Activated CD4-positive, alpha-beta T cell treated with anti-CD3 and anti-CD28 coated beads, Interleukin-2, amount 50 U/mL, for 48 hours (primary cell): Measurements from ENCODE around the gene CEP72.
"Not testable (repeated sequence)": the region's sequence is repeated elsewhere in the genome, so short reads cannot be mapped to it uniquely, and the experiment has no call there.

Experiments
- DNase-seq, 2 experiments: peaks; one replicate each; pipeline ENCODE4 v3.0.0-alpha.2; 2020

Gene CEP72

DNA sequence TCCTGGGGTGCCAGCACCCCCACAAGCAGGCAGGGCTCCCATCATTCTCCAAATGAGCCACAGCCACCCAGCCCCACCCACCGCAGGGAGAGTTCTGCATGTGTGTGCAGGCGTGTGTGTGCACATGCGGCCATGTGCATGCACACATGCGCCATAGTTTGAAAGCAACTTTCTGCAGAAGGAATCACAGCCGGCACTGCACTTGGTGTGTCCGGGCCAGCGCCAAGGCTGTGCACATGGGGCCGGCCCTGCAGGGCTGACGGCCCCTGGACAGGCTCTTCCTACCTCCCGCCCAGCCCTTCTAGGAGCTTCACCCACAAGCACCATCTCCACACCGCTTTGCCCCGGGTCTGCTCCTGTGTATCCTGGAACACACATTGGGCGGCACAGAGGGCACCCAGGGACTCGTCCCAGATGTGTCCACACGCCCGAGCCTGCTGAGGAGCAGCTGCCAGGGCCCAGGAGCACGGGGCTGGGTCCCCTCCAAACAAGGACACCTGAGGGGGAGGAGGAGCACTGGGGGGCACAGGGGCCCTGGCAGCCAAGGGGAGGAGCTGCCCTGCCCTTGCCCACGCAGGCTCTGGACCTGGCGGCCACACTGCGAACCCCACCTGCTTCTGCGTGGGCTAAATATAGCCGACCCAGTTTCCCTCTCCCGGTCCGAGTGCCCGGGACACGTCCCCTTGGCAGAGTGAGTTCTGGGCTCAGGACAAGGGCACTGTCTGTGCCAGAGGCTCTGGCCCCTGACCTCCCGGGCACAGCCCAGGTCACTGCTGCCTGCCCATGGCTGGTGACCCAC is 61.9 kb downstream of the CEP72 start:
- no peak for DNase-seq

DNA sequence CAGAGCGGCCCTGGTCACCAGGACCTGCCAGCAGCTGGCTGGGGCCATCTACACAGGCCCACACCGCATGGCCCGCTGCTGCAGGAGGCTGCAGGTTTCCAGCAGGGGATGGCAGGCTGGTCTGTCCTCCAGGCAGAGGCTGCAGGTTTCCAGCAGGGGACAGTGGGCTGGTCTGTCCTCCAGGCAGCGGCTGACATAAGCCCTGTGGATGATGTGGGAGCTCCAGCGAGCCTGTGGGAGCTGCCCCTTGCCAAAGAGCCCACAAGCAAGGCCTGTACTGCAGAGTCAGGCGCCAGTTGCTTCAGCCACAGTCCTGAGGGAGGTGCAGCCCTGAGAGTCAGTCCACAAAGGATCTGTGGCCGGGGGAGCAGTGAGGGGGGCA is 62.5 kb downstream of the CEP72 start:
- DNase-seq = no peak

DNA sequence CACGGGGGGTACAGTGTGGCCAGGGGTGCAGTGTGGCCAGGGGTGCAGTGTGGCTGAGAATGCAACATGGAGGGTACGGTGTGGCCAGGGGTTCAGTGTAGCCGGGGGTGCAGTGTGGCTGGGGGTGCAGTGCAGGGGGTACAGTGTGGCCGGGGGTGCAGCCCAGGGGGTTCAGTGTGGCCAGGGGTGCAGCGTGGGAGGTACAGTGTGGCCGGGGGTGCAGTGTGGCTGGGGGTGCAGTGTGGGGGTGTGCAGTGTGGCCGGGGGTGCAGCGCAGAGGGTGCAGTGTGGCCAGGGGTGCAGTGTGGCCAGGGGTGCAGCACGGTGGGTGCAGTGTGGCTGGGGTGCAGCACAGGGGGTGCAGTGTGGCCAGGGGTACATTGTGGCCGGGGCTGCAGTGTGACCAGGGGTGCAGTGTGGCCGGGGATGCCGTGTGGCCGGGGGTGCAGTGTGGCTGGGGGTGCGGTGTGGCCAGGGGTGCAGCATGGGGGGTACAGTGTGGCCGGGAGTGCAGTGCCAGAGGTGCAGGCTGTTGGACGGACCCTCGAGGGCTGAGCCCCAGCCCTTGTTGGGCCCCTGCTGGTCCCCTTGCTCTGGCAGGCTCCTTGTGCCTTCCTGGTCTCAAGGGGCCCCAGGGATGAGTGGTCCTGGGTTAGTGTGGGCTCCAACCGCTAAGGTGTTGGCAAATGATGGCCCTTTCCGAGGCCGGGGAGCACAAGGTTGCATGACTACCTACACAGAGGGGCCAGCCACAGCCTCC is 63.2 kb downstream of the CEP72 start:
- DNase-seq = no peak

DNA sequence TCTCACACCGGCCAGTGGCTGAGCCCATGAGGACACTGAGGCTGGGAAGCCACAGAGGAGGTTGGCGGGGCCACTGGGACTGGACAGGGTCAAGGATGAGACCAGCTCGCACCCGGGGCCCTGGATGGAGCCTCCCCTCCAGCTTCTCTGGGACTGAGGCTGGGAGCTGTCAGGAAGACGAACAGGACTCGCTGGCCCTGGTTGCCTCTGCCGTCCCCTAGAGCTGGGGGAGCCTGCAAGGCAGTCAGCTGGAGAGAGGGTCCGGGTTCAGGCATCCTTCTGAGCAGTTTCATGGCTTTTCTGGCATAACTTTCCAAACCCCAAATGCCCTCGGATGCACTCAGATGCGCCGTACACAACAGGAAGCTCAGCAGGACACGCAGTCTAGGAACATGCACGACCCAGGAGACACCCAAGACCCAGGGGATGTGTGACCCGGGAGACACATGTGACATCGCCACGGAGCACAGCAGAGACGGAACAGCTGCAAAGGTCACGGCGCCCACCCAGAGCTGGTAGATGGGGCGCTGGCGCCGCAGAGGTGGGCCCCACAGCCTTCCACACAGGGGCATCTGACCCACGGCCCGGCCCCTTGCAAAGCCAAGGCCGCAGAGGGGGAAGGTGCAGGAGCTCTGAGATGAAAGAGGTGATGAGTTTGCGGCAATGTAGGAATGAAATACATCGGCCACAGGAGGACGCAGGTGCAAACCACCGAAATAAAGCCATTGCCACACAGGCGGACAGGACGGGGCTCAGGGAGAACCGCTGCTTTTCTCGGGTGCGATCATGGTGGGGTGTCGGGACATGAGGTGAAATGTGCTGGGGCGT is 63.9 kb downstream of the CEP72 start:
- no peak for DNase-seq

DNA sequence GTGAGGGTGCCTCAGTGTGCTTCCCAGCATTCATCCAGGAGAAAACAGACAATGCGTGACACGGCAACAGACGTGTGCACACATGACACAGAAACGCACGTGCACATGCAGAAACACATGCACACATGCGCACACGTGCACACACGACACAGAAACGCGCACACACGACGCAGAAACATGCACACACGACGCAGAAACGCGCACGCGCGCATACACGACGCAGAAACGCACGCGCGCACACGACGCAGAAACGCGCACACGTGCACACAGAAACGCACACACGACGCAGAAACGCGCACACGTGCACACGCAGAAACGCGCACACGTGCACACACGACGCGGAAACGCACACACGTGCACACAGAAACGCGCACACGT is 64.5 kb downstream of the CEP72 start:
- no peak for DNase-seq

DNA sequence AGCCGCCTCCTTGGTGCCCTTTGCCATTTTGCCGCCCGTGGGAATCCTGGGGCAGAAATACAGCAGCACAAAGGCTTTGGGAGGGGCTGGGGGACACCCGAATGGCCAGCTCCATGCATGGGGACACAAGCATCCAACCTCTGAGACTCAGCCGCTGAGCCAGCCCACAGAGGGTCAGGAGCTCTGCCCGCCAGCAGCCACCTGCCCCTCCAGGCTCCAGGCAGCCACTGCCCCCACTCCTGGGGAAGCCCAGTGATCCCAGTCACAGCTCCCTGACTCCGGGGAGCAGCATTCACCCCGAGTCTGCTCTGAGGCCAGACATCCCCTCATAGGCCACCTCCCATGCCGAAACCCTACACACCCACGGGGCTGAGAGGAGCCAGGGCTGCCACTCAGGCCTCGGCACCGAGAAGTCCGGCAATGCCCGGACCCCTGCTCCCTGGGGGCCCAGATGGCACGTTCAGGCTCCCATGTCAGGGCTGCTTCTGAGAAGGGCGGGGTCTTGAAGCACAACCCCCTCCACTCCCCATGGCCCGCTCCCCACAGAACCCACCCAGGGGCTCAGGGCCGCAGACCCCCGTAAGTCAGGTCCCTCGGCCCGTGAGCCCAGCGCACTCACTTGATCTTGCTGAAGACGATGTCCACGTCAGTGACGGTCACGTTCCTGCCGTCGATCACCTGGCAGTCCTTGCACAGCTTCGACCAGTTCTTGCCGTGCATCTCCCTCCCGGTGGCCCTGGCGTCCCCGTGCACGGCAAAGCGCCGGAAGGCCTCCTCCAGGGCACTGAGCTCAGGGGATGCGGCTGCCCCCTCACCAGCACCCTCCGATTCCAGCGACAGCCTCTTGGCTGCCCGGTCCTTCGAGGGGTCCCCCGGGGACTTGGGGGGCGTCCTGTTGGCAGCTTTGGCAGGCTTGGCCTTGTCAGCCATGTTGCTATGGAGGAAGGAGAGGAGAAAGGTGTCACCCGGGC is 65.3 kb downstream of the CEP72 start:
- no peak for DNase-seq

DNA sequence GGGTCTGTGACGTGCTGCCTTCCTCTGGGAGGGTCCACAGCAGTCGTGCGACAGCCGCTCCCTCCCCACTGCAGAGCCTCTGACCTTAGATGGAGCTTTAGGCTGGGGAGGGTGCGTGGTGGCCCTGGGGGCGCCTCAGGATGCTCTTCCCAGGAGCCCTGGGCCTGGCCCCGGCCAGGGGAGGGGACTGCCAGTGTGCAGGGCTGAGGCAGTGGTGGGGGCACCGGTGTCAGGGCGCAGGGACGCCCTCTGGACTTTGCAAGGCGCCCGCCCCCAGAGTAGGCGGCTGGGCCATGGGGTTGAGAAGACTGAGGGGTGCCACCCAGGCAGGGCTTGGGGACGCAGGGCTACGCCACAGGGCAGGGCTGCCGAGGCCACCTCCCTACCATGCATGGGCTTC is 66.4 kb downstream of the CEP72 start:
- not testable (repeated sequence) for DNase-seq

DNA sequence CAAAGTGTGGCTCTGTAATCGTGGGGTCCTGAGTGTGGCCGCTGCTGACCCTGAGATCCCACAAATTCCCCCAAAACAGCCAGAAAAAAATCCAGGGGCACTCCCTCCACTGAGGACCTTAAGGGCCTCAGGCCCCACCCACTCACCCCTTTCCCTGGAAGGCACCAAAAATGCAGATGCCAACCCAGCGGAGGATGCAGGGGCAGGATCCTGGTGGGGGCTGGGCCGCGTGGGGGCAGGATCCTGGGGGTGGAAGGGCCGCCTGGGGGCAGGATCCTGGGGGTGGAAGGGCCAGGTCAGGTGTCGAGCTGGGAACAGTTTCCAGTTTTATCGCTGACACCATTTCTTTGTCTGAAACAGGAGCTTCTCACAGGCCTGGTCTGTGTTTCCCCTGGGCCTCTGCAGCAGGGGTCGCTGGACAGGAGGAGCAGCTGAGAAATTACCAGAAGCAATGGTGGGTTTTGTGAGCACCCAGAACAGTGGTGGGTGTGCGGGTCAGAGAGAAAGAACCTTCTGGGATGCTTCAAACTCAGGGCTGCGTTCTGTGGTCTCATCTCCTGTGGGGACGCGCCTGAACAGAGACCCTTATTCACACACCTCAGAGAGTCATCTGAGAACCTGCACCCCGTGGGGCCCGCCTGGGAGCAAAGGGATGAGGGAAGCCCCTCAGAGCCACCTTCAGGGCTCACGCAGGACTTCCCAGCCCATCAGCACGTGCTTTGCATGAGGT is 67.2 kb downstream of the CEP72 start:
- DNase-seq = not testable (repeated sequence)

DNA sequence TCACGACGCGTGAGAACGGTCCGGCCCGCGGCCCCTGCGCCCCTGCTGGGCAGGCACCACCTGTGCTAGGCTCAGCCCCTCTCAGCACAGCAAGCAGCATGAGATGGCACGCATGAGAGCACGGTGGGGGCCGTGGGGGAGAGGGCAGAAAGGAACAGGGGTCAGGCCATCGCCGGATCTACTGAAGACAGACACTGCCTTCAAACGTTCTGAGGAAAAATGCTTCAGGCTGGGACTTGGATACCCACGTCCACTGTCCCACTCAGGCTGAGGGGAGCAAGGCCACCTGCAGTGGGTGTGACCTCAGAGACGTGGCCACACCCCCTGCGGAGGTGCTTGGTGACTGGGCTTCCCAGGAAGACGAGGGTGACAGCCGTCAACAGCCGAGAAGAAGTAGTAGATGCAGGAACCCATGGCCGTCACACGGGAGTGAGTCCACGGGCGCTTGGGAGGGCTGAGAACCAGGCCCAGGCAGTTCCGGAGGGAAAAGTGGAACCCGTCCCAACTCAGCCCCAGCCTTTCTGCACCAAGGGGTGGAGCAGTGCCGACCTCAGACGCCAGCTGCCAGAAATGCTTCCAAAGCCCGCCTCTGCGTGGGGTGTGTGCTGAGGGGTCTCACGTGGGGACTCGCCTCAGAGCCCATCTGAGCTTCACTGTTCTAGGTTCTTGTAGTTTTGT is 68.1 kb downstream of the CEP72 start:
- not testable (repeated sequence) for DNase-seq

DNA sequence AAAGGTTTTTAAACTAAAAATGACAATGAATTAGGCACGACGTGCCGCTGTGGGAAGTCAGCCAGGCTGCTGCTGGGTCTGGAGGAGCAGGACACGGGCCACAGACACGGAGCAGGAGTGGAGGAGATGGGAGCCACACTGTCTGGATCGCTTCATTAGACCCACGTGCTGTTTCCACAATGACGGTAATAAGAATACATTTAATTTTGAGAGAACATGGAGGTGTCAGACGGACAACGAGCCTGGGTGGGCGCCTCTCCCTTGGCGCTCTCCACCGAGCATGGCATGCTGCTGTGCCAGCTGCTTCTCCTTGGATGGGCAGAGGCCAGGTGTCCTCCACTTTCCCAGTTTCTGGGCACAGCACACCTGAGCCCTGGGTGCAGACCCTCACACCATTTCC is 68.7 kb downstream of the CEP72 start:
- not testable (repeated sequence) for DNase-seq

DNA sequence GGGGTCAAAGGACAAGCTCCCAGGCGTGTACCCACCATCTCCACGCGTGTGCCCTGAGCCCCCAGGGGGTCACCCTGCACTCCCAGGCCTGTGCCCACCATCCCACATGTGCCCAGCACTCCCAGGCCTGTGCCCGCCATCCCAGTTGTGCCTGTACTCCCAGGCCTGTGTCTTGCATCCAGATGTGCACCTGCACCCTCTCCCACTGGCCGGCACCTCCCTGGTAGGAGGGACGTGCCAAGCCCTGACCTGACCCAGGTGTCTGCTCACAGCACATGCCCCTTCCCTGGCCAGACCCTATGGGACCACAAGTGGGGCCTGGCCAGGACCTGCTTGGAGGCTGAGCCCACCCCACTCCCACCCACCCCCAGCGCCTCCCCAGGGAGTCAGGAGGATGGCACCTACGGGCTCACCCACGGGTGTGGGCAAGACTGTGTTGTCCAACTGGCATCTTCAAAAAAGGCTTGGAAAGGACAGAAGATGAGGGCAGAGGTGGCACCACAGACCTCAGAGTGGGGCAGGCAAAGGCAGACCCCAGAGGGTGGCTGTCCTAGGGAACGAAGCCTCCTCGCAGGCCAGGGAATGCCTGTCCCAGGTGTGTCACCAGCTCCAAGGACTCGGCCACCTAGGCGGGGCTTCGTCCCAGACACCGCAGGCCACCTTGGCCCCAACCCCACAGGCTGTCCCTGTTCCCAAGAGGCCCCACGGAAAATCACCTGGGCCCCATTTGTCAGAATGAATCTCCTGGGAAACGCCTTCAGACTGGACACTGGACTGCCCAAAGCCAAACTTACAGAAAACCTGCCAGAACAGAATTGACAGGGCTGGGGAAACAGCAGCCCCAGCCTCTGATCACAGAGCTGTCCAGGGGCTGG is 69.4 kb downstream of the CEP72 start:
- not testable (repeated sequence) for DNase-seq

DNA sequence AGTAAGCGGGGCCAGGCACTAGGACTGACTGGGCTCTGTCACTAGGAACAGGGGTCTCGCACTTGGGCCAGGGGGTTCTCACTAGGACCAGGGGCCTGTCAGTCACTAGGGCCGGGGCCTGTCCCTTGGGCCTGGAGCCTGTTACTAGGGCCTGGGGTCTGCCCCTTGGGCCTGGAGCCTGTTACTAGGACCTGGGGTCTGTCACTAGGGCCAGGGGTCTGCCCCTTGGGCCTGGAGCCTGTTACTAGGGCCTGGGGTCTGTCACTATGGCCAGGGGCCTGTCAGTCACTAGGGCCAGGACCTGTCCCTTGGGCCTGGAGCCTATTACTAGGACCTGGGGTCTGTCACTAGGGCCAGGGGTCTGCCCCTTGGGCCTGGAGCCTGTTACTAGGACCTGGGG is 70.1 kb downstream of the CEP72 start:
- not testable (repeated sequence) for DNase-seq

DNA sequence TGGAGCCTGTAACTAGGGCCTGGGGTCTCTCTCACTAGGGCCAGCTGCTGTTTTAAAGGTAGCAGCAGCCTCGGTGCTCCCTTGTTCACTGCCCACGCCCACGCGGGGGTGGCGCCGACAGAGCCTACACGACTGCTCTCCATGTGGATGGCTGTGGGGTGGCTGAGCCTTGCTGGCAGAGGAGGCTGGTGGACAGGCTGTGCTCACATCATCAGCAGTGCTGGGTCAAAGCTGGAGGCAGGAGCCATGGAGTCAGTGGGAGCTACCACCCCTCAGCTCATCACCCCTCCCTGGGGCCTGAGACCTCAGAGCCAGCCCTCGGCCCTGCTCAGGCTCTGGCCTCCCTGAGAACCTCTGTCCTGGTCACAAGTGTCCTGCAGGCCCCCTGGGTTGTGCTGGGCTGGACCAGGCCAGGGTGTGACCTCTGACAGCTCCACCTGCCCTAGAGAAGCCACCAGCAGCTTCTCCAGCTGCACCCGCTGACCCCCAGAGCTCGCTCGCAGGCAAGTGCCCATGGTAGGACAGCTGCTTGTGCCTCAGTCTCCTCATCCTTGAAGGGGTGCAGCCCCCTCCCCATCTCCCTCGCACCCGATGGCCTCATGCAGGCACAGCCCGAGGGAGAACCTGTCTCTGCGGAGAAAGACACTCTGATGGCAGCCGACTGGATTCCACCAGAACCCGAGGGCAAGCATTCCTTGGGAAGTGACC is 70.7 kb downstream of the CEP72 start:
- not testable (repeated sequence) for DNase-seq

DNA sequence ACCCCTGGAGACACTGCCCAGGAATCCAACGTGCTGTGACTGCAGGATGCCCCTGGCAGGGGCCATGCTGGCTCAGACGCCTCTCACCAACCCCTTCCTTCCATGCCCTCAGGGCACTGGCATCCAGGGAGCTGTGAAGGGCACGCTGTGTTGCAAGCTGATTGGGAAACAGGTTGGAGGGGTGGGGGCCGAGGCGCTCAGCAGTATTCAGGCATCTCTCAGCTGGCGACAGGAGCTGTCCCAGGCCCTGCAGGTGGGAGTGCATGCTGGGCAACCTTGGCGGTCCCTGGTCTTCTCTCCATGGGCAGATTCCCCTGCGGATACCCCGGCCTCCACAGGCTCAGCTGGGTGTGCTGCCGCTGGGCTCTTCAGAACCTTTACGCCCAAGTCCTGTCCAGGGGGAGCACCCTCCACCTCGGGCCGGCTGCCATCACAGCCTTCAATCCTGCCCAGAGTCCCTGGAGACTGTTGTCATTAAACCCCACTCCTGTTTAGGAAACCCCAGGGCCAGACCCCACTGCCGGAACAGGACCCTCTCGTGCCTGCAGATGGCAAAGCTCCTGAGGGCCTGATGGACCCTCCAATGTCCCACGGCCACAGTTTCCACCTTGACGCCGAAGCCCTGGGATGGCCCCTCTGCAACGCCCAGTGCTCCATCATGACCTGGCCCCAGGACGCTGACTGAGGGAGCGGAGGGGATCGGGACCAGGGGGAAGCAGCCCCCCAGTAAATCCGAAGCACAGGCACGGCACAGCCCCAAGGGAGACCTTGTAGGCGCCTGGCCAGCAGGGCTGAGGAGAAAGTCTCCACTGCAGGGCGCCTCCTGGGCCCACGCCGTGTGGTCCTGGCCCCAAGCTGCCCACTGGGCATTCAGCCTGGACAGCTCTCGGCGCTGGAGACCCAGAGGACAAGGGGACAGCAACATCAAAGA is 71.7 kb downstream of the CEP72 start:
- DNase-seq = no peak

DNA sequence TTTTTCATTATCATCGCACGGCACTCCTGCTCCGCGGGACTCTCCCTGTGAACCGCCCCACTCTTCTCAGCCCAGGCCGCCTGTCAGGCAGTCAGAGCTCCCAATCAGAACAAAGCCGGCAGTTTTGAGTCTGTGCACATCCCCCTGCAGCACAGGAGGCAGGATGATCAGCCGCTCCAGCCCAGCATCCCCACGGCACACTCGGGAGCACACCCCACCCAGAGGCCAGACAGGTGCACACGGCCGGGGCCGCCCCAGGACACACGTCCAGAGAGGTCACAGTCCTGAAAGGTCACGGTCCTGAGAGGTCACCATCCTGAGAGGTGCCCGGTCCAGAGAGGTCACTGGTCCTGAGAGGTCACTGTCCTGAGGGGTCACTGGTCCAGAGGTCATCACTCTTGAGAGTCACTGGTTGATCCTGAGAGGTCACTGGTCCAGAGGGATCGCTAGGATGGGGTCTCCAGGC is 72.6 kb downstream of the CEP72 start:
- DNase-seq = no peak

DNA sequence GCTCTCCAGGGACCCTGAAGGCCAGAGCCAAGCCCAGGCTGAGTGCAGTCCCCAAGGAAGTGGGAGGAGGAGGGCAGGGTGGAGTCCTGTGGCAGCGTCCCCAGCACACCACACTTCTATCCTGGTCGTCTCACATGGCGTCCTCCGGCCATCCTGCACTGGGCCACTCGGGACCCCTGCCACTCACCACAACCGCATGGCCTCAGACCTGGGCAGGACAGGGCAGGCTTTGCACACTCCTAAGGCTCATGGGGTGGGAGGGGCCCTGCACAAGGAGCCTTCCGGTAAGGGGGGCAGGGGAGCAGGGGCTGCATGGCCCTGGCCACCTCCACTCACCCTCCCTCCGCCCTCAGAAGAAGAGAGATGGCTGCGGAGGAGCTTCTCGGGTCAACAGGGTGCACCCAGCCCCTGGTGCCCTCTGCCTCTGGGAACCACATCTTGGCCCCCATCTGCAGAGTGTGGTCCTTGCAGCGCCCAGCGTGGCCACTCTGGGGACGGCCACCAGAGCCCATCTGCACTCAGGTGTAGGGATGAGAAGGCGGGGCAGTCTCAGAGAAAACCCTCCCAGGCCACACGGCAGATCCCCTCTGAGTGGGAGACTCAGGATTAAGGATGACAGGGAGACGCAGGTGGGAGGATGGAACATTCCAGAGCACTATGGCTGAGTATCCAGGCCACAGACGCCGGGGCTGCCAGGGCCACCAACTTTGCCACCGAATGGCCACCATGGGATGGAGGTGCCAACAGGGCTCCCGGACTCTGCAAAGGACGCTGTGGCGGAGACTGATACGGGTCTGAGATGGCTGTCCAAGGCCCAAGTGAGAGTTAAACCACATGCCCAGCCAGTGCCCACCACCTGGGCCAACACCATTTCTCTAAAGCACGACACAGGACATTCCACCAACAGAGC is 73.4 kb downstream of the CEP72 start:
- no peak for DNase-seq

DNA sequence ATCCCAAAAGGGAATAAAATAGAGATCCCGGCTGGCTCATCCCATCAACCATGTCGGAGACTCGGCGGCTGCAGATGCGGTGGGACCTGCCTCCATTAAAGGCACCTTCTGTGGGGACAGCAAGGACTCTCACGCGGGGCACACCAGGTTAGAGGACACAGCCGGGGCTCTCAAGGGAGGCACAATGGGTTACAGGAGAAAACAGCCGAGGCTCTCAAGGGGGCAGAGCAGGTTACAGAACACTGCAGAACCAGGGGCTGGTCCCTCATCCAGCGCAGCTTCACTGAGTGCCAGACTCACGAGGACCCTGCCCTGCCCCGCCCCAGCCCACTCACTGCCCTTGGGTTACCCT is 74.0 kb downstream of the CEP72 start:
- not testable (repeated sequence) for DNase-seq
